AG09309 (cell line): ENCODE results near the gene ADAMTS12.

Experiments
- DNase-seq: peaks from one replicate; pipeline ENCODE4 v3.0.0-alpha.2; 2010; ENCODE audit warnings: low read depth
- H3K4me3 ChIP-seq: 2 replicates; pipeline ENCODE4 v1.5.1; 2011; ENCODE audit warnings: mild to moderate bottlenecking, low read depth, low read length, moderate library complexity; ENCODE audit not compliant: control insufficient read depth
- TF ChIP-seq, protein P1 (sequence below): IDR thresholded peaks from 2 replicates; pipeline ENCODE4 v1.5.1; 2011; ENCODE audit warnings: mild to moderate bottlenecking, low read depth, low read length, inconsistent platforms; ENCODE audit not compliant: insufficient read depth, control insufficient read depth; ENCODE audit errors: missing control alignments

Gene ADAMTS12

DNA sequence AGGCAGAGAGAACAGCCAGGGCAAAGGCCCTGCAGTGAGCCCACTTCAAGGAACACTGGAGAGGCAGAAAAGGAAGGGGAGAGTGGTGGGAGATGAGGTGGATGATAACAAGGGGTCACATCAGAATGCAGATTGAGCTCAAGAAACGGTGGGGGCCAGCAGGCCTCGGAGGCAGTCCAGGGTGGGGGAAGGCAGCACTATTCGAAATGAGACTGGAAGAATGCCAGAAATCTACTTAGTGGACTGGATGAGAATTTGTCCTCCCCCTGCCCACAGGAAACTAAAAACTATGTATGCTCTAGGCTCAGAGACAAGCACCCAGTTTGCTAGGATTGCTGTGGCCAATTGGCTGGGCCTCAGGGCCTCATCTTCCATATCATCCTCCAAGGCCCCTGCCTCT, 148.7 kb downstream of the ADAMTS12 start:
- no peak overlapping the region for H3K4me3 ChIP-seq
- DNase-seq, result no peak
- TF ChIP-seq, protein P1, sequence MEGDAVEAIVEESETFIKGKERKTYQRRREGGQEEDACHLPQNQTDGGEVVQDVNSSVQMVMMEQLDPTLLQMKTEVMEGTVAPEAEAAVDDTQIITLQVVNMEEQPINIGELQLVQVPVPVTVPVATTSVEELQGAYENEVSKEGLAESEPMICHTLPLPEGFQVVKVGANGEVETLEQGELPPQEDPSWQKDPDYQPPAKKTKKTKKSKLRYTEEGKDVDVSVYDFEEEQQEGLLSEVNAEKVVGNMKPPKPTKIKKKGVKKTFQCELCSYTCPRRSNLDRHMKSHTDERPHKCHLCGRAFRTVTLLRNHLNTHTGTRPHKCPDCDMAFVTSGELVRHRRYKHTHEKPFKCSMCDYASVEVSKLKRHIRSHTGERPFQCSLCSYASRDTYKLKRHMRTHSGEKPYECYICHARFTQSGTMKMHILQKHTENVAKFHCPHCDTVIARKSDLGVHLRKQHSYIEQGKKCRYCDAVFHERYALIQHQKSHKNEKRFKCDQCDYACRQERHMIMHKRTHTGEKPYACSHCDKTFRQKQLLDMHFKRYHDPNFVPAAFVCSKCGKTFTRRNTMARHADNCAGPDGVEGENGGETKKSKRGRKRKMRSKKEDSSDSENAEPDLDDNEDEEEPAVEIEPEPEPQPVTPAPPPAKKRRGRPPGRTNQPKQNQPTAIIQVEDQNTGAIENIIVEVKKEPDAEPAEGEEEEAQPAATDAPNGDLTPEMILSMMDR, result no peak

DNA sequence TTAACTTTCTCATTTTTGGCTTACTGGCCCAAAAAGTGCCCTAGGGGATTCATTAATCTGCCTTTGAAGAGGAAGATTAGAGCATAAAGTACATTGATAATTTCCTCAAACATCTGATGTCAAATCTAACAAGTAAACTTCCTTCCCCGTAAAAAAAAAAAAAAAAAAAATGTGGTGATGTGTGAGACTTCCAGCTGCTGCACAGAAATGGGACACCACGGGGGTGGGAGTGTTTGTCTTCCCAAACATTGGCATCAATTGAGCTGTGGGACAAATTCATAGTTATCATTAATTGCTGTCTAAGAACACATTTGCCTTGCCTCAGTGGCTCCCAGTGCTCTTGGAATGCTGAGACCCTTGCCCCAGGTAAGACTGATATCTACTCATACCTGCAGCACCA, 149.6 kb downstream of the ADAMTS12 start:
- TF ChIP-seq, protein P1, result no peak
- no peak overlapping the region for H3K4me3 ChIP-seq
- no peak for DNase-seq

DNA sequence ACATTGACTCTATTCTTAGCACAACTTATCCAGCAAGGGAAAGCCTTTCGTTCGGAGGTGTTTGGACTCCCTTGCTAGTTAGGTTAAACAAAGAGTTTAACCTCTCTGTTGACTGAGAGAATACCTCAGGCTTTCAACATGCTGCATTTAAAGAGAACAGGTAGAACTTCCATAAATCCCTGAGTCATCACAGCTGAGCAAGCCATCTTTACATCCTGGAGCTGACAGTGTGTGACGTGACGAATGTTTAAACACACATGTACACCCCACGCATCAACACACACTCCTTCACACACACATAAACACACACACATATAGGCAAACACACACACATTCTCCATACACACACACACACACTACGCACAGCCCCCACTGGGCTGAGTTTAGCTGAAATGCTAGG, 152.8 kb downstream of the ADAMTS12 start:
- no peak for DNase-seq
- TF ChIP-seq, protein P1, result no peak
- H3K4me3 ChIP-seq, result no peak overlapping the region

DNA sequence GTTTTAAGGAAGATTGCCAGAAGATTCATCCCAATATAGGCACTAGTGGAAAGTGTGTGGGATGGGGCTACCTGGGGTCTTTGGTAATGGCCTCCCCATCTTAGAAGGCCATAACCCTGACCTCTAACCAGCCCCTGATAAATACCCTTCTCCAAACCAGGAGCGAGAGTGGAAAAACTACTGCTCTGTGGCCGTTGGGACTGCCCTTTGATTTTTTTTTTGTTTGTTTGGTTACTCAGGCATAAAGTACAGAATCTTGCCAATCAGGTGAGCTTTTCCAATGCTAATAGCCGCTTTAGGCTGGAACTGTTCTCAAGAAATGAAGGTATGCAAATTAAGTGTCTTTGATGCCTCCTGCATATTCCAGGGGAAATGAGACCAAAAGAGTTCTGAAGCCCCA, 153.7 kb downstream of the ADAMTS12 start:
- no peak overlapping the region for H3K4me3 ChIP-seq
- no peak for DNase-seq
- TF ChIP-seq, protein P1, result no peak

DNA sequence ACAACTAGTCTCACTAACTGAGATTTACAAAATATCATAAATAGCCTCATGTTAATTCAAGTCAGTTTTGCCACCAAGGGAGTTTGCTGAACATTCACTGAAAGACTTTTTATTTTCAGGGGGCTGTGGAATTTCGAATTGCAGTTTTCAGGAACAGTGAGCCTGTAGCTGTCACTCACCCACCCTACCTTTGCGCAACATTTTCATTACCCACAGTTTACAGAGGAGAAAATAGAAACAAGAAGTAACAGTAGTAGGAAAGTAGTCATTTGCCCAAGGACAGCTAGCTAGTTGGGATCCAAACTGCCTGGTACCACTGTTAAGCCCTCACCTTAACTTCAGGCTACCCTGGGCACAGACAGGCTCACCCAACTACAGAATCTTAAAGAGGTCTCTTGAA, 154.1 kb downstream of the ADAMTS12 start:
- H3K4me3 ChIP-seq, result no peak overlapping the region
- TF ChIP-seq, protein P1, result no peak
- no peak for DNase-seq

DNA sequence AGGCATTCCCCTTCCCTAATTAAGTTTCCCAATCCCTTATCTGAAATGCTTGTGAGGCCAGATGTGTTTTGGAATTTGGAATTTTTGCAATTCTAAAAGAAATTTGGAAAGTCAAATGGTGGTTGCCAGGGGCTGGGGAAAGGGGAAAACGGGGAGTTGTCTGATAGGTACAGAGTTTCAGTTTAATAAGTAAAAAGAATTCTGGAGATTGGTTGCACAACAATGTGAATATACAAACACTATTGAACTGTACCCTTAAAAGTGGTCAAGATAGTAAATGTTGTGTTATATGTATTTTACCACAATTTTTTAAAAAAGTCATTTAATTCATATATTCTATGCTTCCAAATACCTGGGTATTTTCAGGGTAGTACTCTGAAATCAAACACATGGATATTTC, 154.5 kb downstream of the ADAMTS12 start:
- TF ChIP-seq, protein P1, result no peak
- H3K4me3 ChIP-seq, result no peak overlapping the region
- no peak for DNase-seq

DNA sequence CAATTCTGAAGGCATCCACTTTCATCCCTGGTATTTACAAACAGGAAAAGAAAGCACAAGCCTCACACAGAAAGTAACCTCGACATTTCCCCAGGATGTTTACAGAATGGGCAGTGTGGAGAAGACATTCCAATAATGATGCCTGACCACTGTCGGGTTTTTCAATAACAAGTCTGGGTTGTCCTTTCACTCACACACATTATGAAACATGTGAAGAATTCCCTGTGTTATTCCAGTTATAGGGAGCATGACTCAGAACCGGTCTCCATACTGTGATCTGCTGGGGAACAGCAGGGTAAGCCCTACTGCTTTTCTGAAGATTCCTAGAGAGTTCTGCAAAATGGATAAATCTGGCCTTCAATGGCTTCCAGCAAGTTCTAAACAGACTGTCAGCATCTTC, 155.3 kb downstream of the ADAMTS12 start:
- H3K4me3 ChIP-seq, result no peak overlapping the region
- peak; percentile 68 for DNase-seq
- TF ChIP-seq, protein P1, result no peak
